Adrenal gland (tissue), 12 donors: ENCODE data around the gene HOTAIR. TPM values are rescaled to one million over a fixed set of nuclear protein-coding genes. Genes with fewer than 3 reads are reported as not detected.
A peak's percentile ranks its signal among the peaks of the same experiment; 100 is the strongest.

ENCODE experiments used
- DNase-seq, 7 donors: peaks; one replicate each; pipeline ENCODE4 v3.0.0-alpha.2; 2019 to 2020
- H3K27ac ChIP-seq, 5 donors: fragments of 200-600 bp; sonication (generic) in 4 of 5; 1 replicate in 3 of 5; 2 replicates in 2 of 5; pipeline versions ENCODE4 v1.5.1 to v1.8.0; 2016 to 2020; ENCODE audit warnings: mild to moderate bottlenecking in 1 of 5
- H3K27me3 ChIP-seq: fragments of 200-600 bp; 2 replicates; pipeline ENCODE4 v1.8.0; 2021
- H3K36me3 ChIP-seq, 2 donors: fragments of 200-600 bp; replicated peaks in 1 of 2; 1 replicate in 1 of 2; 2 replicates in 1 of 2; pipeline versions ENCODE4 v1.5.1 to v1.8.0; 2018 to 2022
- H3K4me1 ChIP-seq, 2 donors: fragments of 200-600 bp; replicated peaks in 1 of 2; 1 replicate in 1 of 2; 2 replicates in 1 of 2; pipeline versions ENCODE4 v1.5.1 to v1.8.0; 2018 to 2021
- H3K4me3 ChIP-seq, 4 donors: fragments of 200-600 bp; sonication (generic) in 3 of 4; one replicate each; pipeline ENCODE4 v1.5.1; 2016 to 2018
- H3K9me3 ChIP-seq, 3 donors: fragments of 200-600 bp; sonication (generic) in 1 of 3; replicated peaks in 1 of 3; 1 replicate in 2 of 3; 2 replicates in 1 of 3; pipeline versions ENCODE4 v1.5.1 to v1.8.0; 2016 to 2021
- CTCF ChIP-seq, 6 experiments: fragments of 450-650 bp in 4 of 6; fragments of 200-600 bp in 2 of 6; sonication (generic) in 1 of 6; IDR thresholded peaks; 1 replicate in 5 of 6; 2 replicates in 1 of 6; pipeline versions ENCODE4 v1.5.1 to v1.8.0; 2016 to 2021; ENCODE audit warnings: antibody characterized with exemption in 6 of 6, mild to moderate bottlenecking in 2 of 6, moderate library complexity in 1 of 6
- POLR2A ChIP-seq, 2 donors: fragments of 450-650 bp; IDR thresholded peaks; one replicate each; pipeline ENCODE4 v1.6.1; 2017; ENCODE audit warnings: antibody characterized with exemption in 2 of 2, mild to moderate bottlenecking in 2 of 2, moderate library complexity in 1 of 2
- WGBS, 4 donors: extraction: QIAGEN DNeasy Blood & Tissue Kit in 2 of 4; methylation state at CpG; one replicate each; pipeline versions ENCODE4 v1.1.5 to v1.1.7; 2013 to 2017; 5-methylcytosine and 5-hydroxymethylcytosine counted together
- intact Hi-C, 2 donors: fragments of 100-400 bp; cut with DNase I; formaldehyde crosslinking; loops; one replicate each; pipeline versions ENCODE4 v1.14.1 to v1.15.0; 2022 to 2023
- polyA plus RNA-seq, 3 donors: library from polyadenylated mRNA; stranded (reverse); fragments of 200-250 nt in 2 of 3; fragments of 350-450 nt in 1 of 3; fragmentation: Illumina TruSeq in 1 of 3; extraction: RNeasy Lipid Tissue Mini Kit (QIAGEN cat#74804) in 1 of 3; gene quantifications; one replicate each; pipeline ENCODE4 v1.2.3, GENCODE V29; 2013 to 2014
- total RNA-seq, 9 donors: library from RNA; depleted of rRNA in 4 of 9; stranded (reverse); fragments of >200 nt in 4 of 9; fragments of 120-200 nt in 1 of 9; fragmentation: NEBNext Ultra II Directional in 1 of 9; extraction: Animal tissue kit (Norgen Biotek cat#: 25700) in 1 of 9; gene quantifications; one replicate each; pipeline versions ENCODE4 v1.1.0 to v1.2.4, GENCODE V29; 2013 to 2023
- donor health status: healthy with polysubstance abuse.
- donor health status: Bipolar disorder and iron deficiency.
- donor health status: DM: yes; HTN: yes; CAD: no.
- donor health status: DM: no; HTN: no; CAD: no.
- donor health status: DM: no; HTN: no; CAD: no.
- donor health status: DM: yes; HTN: yes; CAD: no.

Gene HOTAIR
- total and polyA plus RNA-seq, 12 donors: not detected

GRCh38 chr12:54004063-54004840 lies 29.5 kb upstream of the HOTAIR start:
- TF ChIP-seq CTCF (IDR thresholded peaks at IDR 0.05): no peak
- 55 to 70% (median 55%) methylated on average over 20 of the region's 20 CpGs for WGBS, 4 donors
- DNase-seq: no peak
- Histone ChIP-seq H3K27me3 (peaks cover 3% of the 10 kb centered on the region), H3K9me3 (no peaks in the 10 kb centered on the region), H3K4me3 (no peak overlapping the region), H3K36me3 (no peaks in the 10 kb centered on the region), H3K4me1 (peaks cover 18% of the 10 kb centered on the region in 2 donors), H3K27ac (peak overlapping the region in 2 of 5 donors; percentile 71 to 75)
- intact Hi-C loops: loop anchor here in 1 of 2 donors (5.0 kb wide), 1 partner anchor 203 kb away; no protein-coding TSS in a partner anchor

GRCh38 chr12:54003625-54004024 lies 28.9 kb upstream of the HOTAIR start:
- Histone ChIP-seq H3K27me3 (peaks cover 3% of the 10 kb centered on the region), H3K36me3 (no peaks in the 10 kb centered on the region), H3K9me3 (no peaks in the 10 kb centered on the region), H3K4me1 (peaks cover 14 to 22% of the 10 kb centered on the region in 2 donors), H3K27ac (peak overlapping the region in 1 of 5 donors; percentile 17), H3K4me3 (no peak overlapping the region)
- no peak for TF ChIP-seq CTCF (IDR thresholded peaks at IDR 0.05)
- DNase-seq: no peak
- 52 to 64% (median 58%) methylated on average over 3 of the region's 3 CpGs for WGBS, 4 donors
- intact Hi-C loops: loop anchor here in 1 of 2 donors (5.0 kb wide), 1 partner anchor 204 kb away; no protein-coding TSS in a partner anchor

- intact Hi-C loops: loop anchor here in 1 of 2 donors (5.0 kb wide), 1 partner anchor 204 kb away; no protein-coding TSS in a partner anchor
- Histone ChIP-seq H3K36me3 (no peaks in the 10 kb centered on the region), H3K27ac (peak overlapping the region in 1 of 5 donors; percentile 17), H3K4me3 (no peak overlapping the region), H3K4me1 (peaks cover 14 to 22% of the 10 kb centered on the region in 2 donors), H3K27me3 (peaks cover 3% of the 10 kb centered on the region), H3K9me3 (no peaks in the 10 kb centered on the region)
- TF ChIP-seq CTCF (IDR thresholded peaks at IDR 0.05) (no peak), POLR2A (IDR thresholded peaks at IDR 0.05) (no peak)
- 72 to 77% (median 73%) methylated on average over 19 of the region's 19 CpGs for WGBS, 4 donors
- DNase-seq: no peak
Observed at GRCh38 chr12:54002915-54003389, 28.2 kb upstream of the HOTAIR start.

- peaks cover 14 to 22% of the 10 kb centered on the region in 2 donors for H3K4me1 ChIP-seq
- H3K27ac ChIP-seq: no peak overlapping the region
- peaks cover 3% of the 10 kb centered on the region for H3K27me3 ChIP-seq
- TF ChIP-seq CTCF (IDR thresholded peaks at IDR 0.05) (no peak), POLR2A (IDR thresholded peaks at IDR 0.05) (no peak)
- intact Hi-C loops: loop anchor here in 1 of 2 donors (5.0 kb wide), 1 partner anchor 205 kb away; no protein-coding TSS in a partner anchor
- no peaks in the 10 kb centered on the region for H3K36me3 ChIP-seq
- no peak for DNase-seq
- H3K4me3 ChIP-seq: no peak overlapping the region
- no peaks in the 10 kb centered on the region for H3K9me3 ChIP-seq
- WGBS, 4 donors: 58 to 68% (median 65%) methylated on average over 19 of the region's 19 CpGs
Observed at GRCh38 chr12:54002278-54002914, 27.6 kb upstream of the HOTAIR start.
